Dermis lymphatic vessel endothelial cell (primary cell): ENCODE measurements around the gene ADGRG7. TPM values are rescaled to one million over a fixed set of nuclear protein-coding genes. Genes with fewer than 3 reads are reported as not detected.

Experiments
- total RNA-seq: library from RNA; depleted of rRNA; stranded (reverse); fragments of >200 nt; gene quantifications from 2 replicates; pipeline ENCODE4 v1.2.1, GENCODE V29; 2014

ADGRG7 gene
- not detected in 2 replicates for total RNA-seq

DNA sequence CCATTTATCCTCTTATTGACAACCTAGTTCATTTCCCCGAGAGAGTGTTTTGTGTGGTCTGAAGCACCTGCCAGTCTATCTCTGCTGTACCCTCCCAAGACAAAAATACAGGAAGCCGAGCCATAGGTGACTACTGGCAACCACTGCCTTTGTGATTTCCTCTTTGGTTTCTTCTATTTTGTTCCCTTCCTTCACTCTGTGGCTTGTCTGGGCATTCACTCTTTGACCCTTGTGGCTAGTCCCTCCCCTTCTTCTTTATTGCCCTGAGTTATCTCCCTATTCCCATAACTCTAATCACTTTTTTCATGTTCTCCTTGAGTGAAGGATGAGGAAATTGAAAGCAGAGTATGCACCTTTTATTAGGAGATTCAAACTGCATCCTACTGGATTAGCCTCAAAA is at the start of gene ADGRG7:
TSS of gene ADGRG7 (plus strand) at position 297 of the 400 bp plus-strand sequence. CDS start 256 bp downstream, outside the sequence.

GRCh38 chr3:100708989-100709841 is 99.8 kb downstream of the ADGRG7 start, which contains the start of gene TFG:
TFG (plus strand) TSS chr3:100709494; CDS start chr3:100713686, 4,192 bp downstream.

Other genes starting within 250 kb of the ADGRG7 start
- gene TOMM70, start 208.5 kb upstream of the ADGRG7 start, total RNA-seq, result 26.3 and 36.9 TPM in 2 replicates
- gene LNP1, start 208.1 kb upstream of the ADGRG7 start, total RNA-seq, result 0.34 and 0.76 TPM in 2 replicates
- gene TMEM45A, start 117.0 kb upstream of the ADGRG7 start, total RNA-seq, result 12.0 and 13.9 TPM in 2 replicates
- gene TFG, start 99.9 kb downstream of the ADGRG7 start, total RNA-seq, result 48.7 and 53.9 TPM in 2 replicates